OCI-LY1 (cell line): Measurements from ENCODE around the gene HDDC3.

Source experiments
- H2AFZ ChIP-seq: fragments of 200-600 bp; sonication (generic), shearing (Covaris generic); 2 replicates; pipeline ENCODE4 v1.6.0; 2014; ENCODE audit warnings: antibody characterized with exemption, mild to moderate bottlenecking, low read length
- H3F3A ChIP-seq: fragments of 200-600 bp; sonication (generic), shearing (Covaris generic); 2 replicates; pipeline ENCODE4 v1.6.0; 2014; ENCODE audit warnings: mild to moderate bottlenecking, antibody characterized with exemption, low read length, moderate library complexity; ENCODE audit not compliant: insufficient read depth
- H3K27ac ChIP-seq: fragments of 200-600 bp; sonication (generic); 2 replicates; pipeline ENCODE4 v1.5.1; 2014; ENCODE audit warnings: low read length, mixed run types, mild to moderate bottlenecking, low read depth; ENCODE audit not compliant: poor library complexity, severe bottlenecking
- H3K27me3 ChIP-seq: fragments of 200-600 bp; sonication (generic); 2 replicates; pipeline ENCODE4 v1.6.0; 2014; ENCODE audit warnings: antibody characterized with exemption, mild to moderate bottlenecking, low read length, moderate library complexity; ENCODE audit not compliant: insufficient read depth
- H3K36me3 ChIP-seq: fragments of 200-600 bp; sonication (generic); 2 replicates; pipeline ENCODE4 v1.6.1; 2014; ENCODE audit warnings: mild to moderate bottlenecking, antibody characterized with exemption, low read length, moderate library complexity, mixed read lengths; ENCODE audit not compliant: insufficient read depth
- H3K4me1 ChIP-seq: fragments of 200-600 bp; sonication (generic); 2 replicates; pipeline ENCODE4 v1.5.1; 2014; ENCODE audit warnings: mild to moderate bottlenecking, low read length, moderate library complexity; ENCODE audit not compliant: insufficient read depth, severe bottlenecking
- H3K4me2 ChIP-seq: fragments of 200-600 bp; sonication (generic), shearing (Covaris generic); 2 replicates; pipeline ENCODE4 v1.6.1; 2014; ENCODE audit warnings: low read length
- H3K4me3 ChIP-seq: fragments of 200-600 bp; sonication (generic); 2 replicates; pipeline ENCODE4 v1.5.1; 2014; ENCODE audit warnings: low read length, low read depth, mild to moderate bottlenecking, mixed read lengths; ENCODE audit not compliant: poor library complexity, severe bottlenecking
- H3K79me2 ChIP-seq: fragments of 200-600 bp; shearing (Covaris generic); 2 replicates; pipeline ENCODE4 v1.6.1; 2016; ENCODE audit warnings: mixed run types, low read length, mixed read lengths; ENCODE audit not compliant: insufficient read depth
- H3K9ac ChIP-seq: fragments of 200-600 bp; sonication (generic), shearing (Covaris generic); 2 replicates; pipeline ENCODE4 v1.6.1; 2014; ENCODE audit warnings: mild to moderate bottlenecking, low read length, mixed read lengths
- H3K9me2 ChIP-seq: fragments of 200-600 bp; sonication (generic), shearing (Covaris generic); 2 replicates; pipeline ENCODE4 v1.6.1; 2014; ENCODE audit warnings: low read depth, mild to moderate bottlenecking, low read length, mixed read lengths
- H3K9me3 ChIP-seq: fragments of 200-600 bp; shearing (Covaris generic); 2 replicates; pipeline ENCODE4 v1.6.1; 2014; ENCODE audit warnings: low read length, mixed read lengths
- H4K20me1 ChIP-seq: fragments of 200-600 bp; sonication (generic), shearing (Covaris generic); 2 replicates; pipeline ENCODE4 v1.6.0; 2016; ENCODE audit warnings: mild to moderate bottlenecking, low read length; ENCODE audit not compliant: insufficient read depth
- CTCF ChIP-seq: fragments of 200-600 bp; sonication (generic), shearing (Covaris generic); IDR thresholded peaks from 2 replicates; pipeline ENCODE4 v1.5.1; 2017; ENCODE audit warnings: mild to moderate bottlenecking, antibody characterized with exemption, low read length, moderate library complexity, mixed read lengths
- EZH2 ChIP-seq: fragments of 200-600 bp; sonication (generic), shearing (Covaris generic); IDR thresholded peaks from 2 replicates; pipeline ENCODE4 v1.8.0; 2017; ENCODE audit warnings: borderline replicate concordance, mixed run types, mild to moderate bottlenecking, antibody characterized with exemption, low read length, moderate library complexity, mixed read lengths

HDDC3 gene

GRCh38 chr15:90893175-90894090 lies 38.9 kb downstream of the HDDC3 start:
- Histone ChIP-seq H3K79me2 (no peaks in the 10 kb centered on the region), H3K9me2 (no peaks in the 10 kb centered on the region), H3K9me3 (no peaks in the 10 kb centered on the region), H3F3A (no peaks in the 10 kb centered on the region; the same call in 1 of the 2 replicates), H3K4me3 (peak overlapping the region; percentile 56), H2AFZ (no peak overlapping the region), H3K36me3 (no peaks in the 10 kb centered on the region), H3K9ac (peak overlapping the region; percentile 27; the same call in 1 of the 2 replicates), H3K4me2 (peak overlapping the region; percentile 40), H3K27ac (no peak overlapping the region), H3K4me1 (peaks cover 19% of the 10 kb centered on the region), H4K20me1 (no peaks in the 10 kb centered on the region), H3K27me3 (peaks cover 20% of the 10 kb centered on the region)
- TF ChIP-seq CTCF (peak; percentile 74), EZH2 (no peak)

DNA sequence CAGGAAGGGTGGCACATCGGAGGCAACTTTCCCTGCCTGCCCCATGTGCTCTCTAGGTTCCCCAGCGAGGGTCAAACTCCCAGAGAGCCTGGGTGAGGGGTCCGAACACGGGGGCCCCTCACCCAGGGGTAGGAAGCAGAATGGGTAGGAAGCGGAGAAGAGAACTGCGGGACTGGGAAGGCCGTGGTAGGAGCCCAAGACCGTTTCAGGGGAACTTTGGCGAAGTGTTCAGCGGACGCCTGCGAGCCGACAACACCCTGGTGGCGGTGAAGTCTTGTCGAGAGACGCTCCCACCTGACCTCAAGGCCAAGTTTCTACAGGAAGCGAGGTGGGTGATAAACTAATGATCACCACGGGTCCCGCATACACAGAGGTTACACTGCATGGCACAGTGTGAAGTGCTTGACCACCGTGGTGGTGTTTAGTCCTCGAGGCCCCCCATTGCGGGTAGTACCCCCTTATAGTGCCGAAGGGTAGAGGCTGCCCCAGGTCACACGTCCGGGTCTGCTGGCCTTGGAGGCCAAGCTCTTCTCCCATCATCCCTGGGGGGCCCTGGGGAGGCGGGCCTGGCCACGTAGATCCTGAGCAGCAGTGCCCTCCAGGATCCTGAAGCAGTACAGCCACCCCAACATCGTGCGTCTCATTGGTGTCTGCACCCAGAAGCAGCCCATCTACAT lies 39.7 kb downstream of the HDDC3 start:
- no peaks in the 10 kb centered on the region for H3K9me2 ChIP-seq
- no peaks in the 10 kb centered on the region for H4K20me1 ChIP-seq
- TF ChIP-seq CTCF, result no peak
- TF ChIP-seq EZH2, result no peak
- peak overlapping the region; percentile 40 for H3K4me2 ChIP-seq
- H3K36me3 ChIP-seq, result no peaks in the 10 kb centered on the region
- H2AFZ ChIP-seq, result no peak overlapping the region
- no peak overlapping the region for H3K27ac ChIP-seq
- H3K79me2 ChIP-seq, result no peaks in the 10 kb centered on the region
- H3F3A ChIP-seq, result no peaks in the 10 kb centered on the region
- peak overlapping the region; percentile 56 for H3K4me3 ChIP-seq
- no peaks in the 10 kb centered on the region for H3K9me3 ChIP-seq
- H3K4me1 ChIP-seq, result peaks cover 16% of the 10 kb centered on the region
- H3K9ac ChIP-seq, result no peak overlapping the region
- H3K27me3 ChIP-seq, result peaks cover 20% of the 10 kb centered on the region

DNA sequence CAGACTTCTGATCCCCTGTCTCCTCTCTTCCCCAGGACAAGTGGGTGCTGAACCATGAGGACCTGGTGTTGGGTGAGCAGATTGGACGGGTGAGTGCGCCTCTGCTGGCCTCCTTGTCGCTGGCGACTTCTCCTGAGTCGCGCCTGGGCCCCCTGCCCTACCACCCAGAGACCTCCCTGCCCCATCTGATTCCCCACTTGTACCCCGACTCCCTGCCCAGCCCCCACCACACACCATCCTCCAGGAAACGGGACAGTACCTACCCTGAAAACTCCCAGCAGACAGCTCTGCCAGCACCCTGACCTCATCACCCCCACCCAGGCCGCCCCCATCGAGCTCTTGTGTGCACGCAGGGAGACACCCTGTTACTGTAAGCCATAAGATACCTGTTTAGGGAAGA lies 40.3 kb downstream of the HDDC3 start:
- Histone ChIP-seq H3K4me1 (peaks cover 10% of the 10 kb centered on the region), H3K4me2 (no peak overlapping the region), H4K20me1 (no peaks in the 10 kb centered on the region), H3K36me3 (no peaks in the 10 kb centered on the region), H3K27me3 (peaks cover 20% of the 10 kb centered on the region), H3K9me2 (no peaks in the 10 kb centered on the region), H3K79me2 (no peaks in the 10 kb centered on the region), H3K9me3 (no peaks in the 10 kb centered on the region), H3F3A (no peaks in the 10 kb centered on the region), H3K27ac (no peak overlapping the region), H3K9ac (no peak overlapping the region), H3K4me3 (no peak overlapping the region), H2AFZ (no peak overlapping the region)
- TF ChIP-seq CTCF (no peak), EZH2 (no peak)
